Endodermal cell (in vitro differentiated cells): ENCODE data around the gene SQSTM1. TPM values are rescaled to one million over a fixed set of nuclear protein-coding genes. Genes with fewer than 3 reads are reported as not detected.
A peak's percentile ranks its signal among the peaks of the same experiment; 100 is the strongest.

Experiments
- DNase-seq: peaks from one replicate; pipeline ENCODE4 v3.0.0-alpha.2; 2017
- H3K27ac ChIP-seq: 2 replicates; pipeline ENCODE4 v1.5.1; 2013; ENCODE audit warnings: mild to moderate bottlenecking, low read depth, low read length, moderate library complexity
- H3K27me3 ChIP-seq: 2 replicates; pipeline ENCODE4 v1.6.1; 2013; ENCODE audit warnings: mild to moderate bottlenecking, low read length, moderate library complexity; ENCODE audit not compliant: insufficient read depth, control insufficient read depth, poor library complexity, severe bottlenecking
- H3K36me3 ChIP-seq: 2 replicates; pipeline ENCODE4 v1.7.0; 2013; ENCODE audit warnings: mild to moderate bottlenecking, low read length, moderate library complexity; ENCODE audit not compliant: control insufficient read depth, insufficient read depth
- H3K4me1 ChIP-seq: one replicate; pipeline ENCODE4 v1.7.0; 2013; ENCODE audit warnings: low read length; ENCODE audit not compliant: control insufficient read depth, insufficient read depth
- H3K4me3 ChIP-seq: 2 replicates; pipeline ENCODE4 v1.5.1; 2013; ENCODE audit warnings: mild to moderate bottlenecking, low read length, moderate library complexity
- H3K9ac ChIP-seq: 2 replicates; pipeline ENCODE4 v1.6.1; 2013; ENCODE audit warnings: mild to moderate bottlenecking, low read length, moderate library complexity; ENCODE audit not compliant: poor library complexity, severe bottlenecking; ENCODE audit errors: extremely low read depth
- H3K9me3 ChIP-seq: 2 replicates; pipeline ENCODE4 v1.6.1; 2013; ENCODE audit warnings: mild to moderate bottlenecking, low read length, moderate library complexity; ENCODE audit not compliant: control insufficient read depth
- H3K27ac Mint-ChIP-seq: 2 replicates; pipeline ENCODE4 v1.8.0; 2020; ENCODE audit warnings: mixed read lengths
- H3K27me3 Mint-ChIP-seq: 2 replicates; pipeline ENCODE4 v1.8.0; 2021; ENCODE audit warnings: mild to moderate bottlenecking, mixed read lengths; ENCODE audit not compliant: insufficient read depth
- H3K36me3 Mint-ChIP-seq: 2 replicates; pipeline ENCODE4 v1.8.0; 2020; ENCODE audit warnings: low read depth, mixed read lengths
- H3K4me1 Mint-ChIP-seq: 2 replicates; pipeline ENCODE4 v1.8.0; 2020; ENCODE audit warnings: mixed read lengths
- H3K4me3 Mint-ChIP-seq: 2 replicates; pipeline ENCODE4 v1.8.0; 2020; ENCODE audit warnings: mild to moderate bottlenecking, moderate library complexity, mixed read lengths
- H3K9me3 Mint-ChIP-seq: 2 replicates; pipeline ENCODE4 v1.8.0; 2020; ENCODE audit warnings: mild to moderate bottlenecking, mixed read lengths
- whole genome bisulfite sequencing, 2 experiments: methylation state at CpG; one replicate each; pipeline versions ENCODE4 v1.1.5 to v1.1.7; 2013; ENCODE audit warnings: missing lambda C conversion rate in 2 of 2, mixed read lengths in 1 of 2; ENCODE audit not compliant: insufficient coverage in 1 of 2, insufficient read length in 1 of 2; 5-methylcytosine and 5-hydroxymethylcytosine counted together
- total RNA-seq, 2 donors: library from RNA; stranded (reverse); fragmentation: NEBNext Ultra II Directional in 1 of 2; extraction: Animal tissue kit (Norgen Biotek cat#: 25700) in 1 of 2; gene quantifications; 2 replicates in 1 of 2; 3 replicates in 1 of 2; pipeline ENCODE4 v1.2.1, GENCODE V29; 2021
- TF ChIP-seq, protein P1 (sequence below): fragments of 200-600 bp; sonication (generic); conservative IDR thresholded peaks from 2 replicates; pipeline ENCODE4 v1.5.0; 2021; ENCODE audit warnings: antibody characterized with exemption, mild to moderate bottlenecking

The SQSTM1 gene
- total RNA-seq, 2 donors from 2014 or later, result 134 to 172 TPM

DNA sequence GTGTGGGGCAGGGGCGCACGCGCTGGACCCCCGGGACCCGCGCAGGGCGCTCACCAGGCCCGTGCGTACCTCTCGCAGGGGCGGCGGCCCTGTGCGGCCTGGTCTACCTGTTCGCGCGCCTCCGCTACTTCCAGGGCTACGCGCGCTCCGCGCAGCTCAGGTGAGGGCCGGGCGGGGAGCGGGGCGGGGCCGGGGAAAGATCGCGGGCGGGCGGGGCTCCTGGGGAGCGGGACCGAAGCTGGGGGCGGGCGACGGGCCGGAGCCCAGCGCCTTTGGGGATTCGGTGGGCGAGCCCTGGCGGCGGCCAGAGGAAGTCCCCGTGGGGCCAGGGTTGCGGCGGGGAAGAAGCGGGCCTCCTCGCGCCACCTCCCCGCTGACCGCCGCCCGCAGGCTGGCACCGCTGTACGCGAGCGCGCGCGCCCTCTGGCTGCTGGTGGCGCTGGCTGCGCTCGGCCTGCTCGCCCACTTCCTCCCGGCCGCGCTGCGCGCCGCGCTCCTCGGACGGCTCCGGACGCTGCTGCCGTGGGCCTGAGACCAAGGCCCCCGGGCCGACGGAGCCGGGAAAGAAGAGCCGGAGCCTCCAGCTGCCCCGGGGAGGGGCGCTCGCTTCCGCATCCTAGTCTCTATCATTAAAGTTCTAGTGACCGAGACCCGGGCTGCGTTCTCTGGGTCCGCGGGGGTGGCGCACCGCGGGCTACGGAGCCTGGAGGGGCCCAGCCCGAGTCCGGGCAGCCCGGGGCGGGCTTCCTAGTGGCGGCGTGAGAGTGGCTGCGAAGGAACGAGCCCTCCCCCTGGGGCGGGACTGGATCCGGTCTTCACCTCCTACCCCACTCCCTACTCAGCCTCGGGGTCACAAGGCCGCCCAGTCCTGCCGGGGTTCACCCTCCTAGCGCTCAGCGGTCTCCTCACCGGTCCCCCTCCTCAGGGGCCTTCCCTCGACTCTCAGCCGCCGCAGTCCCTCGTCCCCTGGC is 24.6 kb upstream of the SQSTM1 start:
- H3K36me3 ChIP-seq, result peaks cover 39% of the 10 kb centered on the region
- H3K9me3 ChIP-seq, result no peaks in the 10 kb centered on the region
- H3K36me3 Mint-ChIP-seq, result peaks cover 23% of the 10 kb centered on the region
- peaks cover 5% of the 10 kb centered on the region for H3K4me1 ChIP-seq
- DNase-seq, result peak; percentile 94
- no peaks in the 10 kb centered on the region for H3K9me3 Mint-ChIP-seq
- H3K4me3 ChIP-seq, result peak overlapping the region; percentile 74
- no peaks in the 10 kb centered on the region for H3K27me3 ChIP-seq
- no peaks in the 10 kb centered on the region for H3K27me3 Mint-ChIP-seq
- no peak overlapping the region for H3K27ac ChIP-seq
- H3K9ac ChIP-seq, result peak overlapping the region; percentile 41
- 4 to 6% methylated on average over 49 to 113 of the region's 113 CpGs for WGBS, 2 experiments
- peaks cover 3% of the 10 kb centered on the region for H3K4me1 Mint-ChIP-seq
- peak overlapping the region; percentile 64 for H3K4me3 Mint-ChIP-seq
- TF ChIP-seq, protein P1, sequence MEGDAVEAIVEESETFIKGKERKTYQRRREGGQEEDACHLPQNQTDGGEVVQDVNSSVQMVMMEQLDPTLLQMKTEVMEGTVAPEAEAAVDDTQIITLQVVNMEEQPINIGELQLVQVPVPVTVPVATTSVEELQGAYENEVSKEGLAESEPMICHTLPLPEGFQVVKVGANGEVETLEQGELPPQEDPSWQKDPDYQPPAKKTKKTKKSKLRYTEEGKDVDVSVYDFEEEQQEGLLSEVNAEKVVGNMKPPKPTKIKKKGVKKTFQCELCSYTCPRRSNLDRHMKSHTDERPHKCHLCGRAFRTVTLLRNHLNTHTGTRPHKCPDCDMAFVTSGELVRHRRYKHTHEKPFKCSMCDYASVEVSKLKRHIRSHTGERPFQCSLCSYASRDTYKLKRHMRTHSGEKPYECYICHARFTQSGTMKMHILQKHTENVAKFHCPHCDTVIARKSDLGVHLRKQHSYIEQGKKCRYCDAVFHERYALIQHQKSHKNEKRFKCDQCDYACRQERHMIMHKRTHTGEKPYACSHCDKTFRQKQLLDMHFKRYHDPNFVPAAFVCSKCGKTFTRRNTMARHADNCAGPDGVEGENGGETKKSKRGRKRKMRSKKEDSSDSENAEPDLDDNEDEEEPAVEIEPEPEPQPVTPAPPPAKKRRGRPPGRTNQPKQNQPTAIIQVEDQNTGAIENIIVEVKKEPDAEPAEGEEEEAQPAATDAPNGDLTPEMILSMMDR, result peak; percentile 81
- H3K27ac Mint-ChIP-seq, result peak overlapping the region; percentile 27

DNA sequence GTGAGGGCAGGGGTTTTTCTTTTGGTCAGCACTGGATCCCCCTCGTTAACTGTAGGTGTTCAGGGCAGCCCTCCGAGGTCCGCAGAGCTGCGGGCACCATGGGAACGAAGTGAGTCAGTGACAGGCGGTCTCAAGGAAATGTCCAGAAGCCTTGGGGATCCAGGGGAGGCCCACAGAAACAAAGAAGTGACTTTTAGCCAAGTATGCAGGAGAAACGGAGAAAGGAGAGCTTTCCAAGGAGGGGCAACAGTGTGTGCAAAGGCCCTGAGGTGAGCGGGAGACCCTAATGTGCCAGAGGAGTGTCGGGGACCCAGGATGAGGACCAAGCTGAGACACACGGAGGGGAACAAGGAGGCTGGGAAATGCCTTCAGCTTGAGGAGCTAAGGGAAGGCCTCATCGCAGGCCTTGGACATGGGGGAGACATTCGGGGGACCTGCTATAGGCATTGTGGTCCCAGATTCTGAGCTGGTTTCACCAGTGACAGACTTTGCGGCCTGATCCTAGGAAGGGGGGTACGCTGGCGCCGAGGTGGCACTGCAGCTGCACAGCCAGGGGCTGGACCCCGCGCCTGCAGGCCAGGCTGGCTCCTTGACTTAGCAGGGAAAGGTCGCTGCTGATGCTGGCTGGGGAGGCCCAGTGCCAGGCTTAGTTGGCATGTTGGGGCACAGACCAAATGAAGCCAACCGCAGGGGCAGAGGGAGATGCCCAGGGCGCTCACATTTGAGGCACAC is 23.7 kb upstream of the SQSTM1 start:
- 92 to 93% methylated on average over 17 to 21 of the region's 21 CpGs for WGBS, 2 experiments
- H3K36me3 Mint-ChIP-seq, result peaks cover 27% of the 10 kb centered on the region

DNA sequence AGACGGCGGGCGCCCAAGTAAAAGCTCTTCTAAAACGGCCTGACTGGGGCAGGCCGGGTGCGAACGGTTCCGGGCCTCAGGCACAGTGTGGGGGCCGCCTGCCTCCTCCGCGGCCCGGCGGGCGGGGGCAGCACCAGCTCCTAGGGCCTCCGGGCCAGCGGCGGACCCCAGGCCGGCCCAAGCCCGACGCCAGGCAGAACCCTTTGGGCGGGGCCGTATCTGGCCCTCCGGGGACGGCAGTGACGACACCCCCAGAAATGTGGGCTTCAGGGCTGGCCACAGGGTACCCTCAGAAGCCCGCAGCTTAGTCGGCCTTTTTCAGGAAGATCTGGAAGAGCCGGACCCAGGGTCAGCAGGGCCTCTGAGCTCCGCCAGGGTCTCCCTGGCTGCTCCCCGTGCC is 23.0 kb upstream of the SQSTM1 start:
- H3K27me3 Mint-ChIP-seq, result no peaks in the 10 kb centered on the region
- TF ChIP-seq, protein P1, result no peak
- Histone ChIP-seq H3K4me3 (no peak overlapping the region), H3K27ac (no peak overlapping the region), H3K36me3 (peaks cover 43% of the 10 kb centered on the region), H3K9ac (no peak overlapping the region), H3K4me1 (peaks cover 5% of the 10 kb centered on the region), H3K27me3 (no peaks in the 10 kb centered on the region), H3K9me3 (no peaks in the 10 kb centered on the region)
- no peaks in the 10 kb centered on the region for H3K9me3 Mint-ChIP-seq
- WGBS, 2 experiments, result 91 to 96% methylated on average over 25 to 30 of the region's 30 CpGs
- peak; percentile 31 for DNase-seq
- no peak overlapping the region for H3K27ac Mint-ChIP-seq
- H3K4me3 Mint-ChIP-seq, result no peak overlapping the region
- peaks cover 27% of the 10 kb centered on the region for H3K36me3 Mint-ChIP-seq
- peaks cover 7% of the 10 kb centered on the region for H3K4me1 Mint-ChIP-seq

More for the DNA sequence above, 23.7 kb upstream of the SQSTM1 start:
- Histone ChIP-seq H3K9me3 (no peaks in the 10 kb centered on the region), H3K36me3 (peaks cover 41% of the 10 kb centered on the region), H3K27ac (no peak overlapping the region), H3K4me1 (peaks cover 5% of the 10 kb centered on the region), H3K4me3 (peak overlapping the region; percentile 69), H3K9ac (no peak overlapping the region), H3K27me3 (no peaks in the 10 kb centered on the region)
- H3K4me3 Mint-ChIP-seq, result peak overlapping the region; percentile 64
- TF ChIP-seq, protein P1, result no peak
- H3K4me1 Mint-ChIP-seq, result peaks cover 7% of the 10 kb centered on the region
- DNase-seq, result peak; percentile 34
- peak overlapping the region; percentile 27 for H3K27ac Mint-ChIP-seq
- no peaks in the 10 kb centered on the region for H3K27me3 Mint-ChIP-seq
- H3K9me3 Mint-ChIP-seq, result no peaks in the 10 kb centered on the region
